Osteocyte (in vitro differentiated cells): ENCODE measurements around the gene C2CD4A. TPM values are rescaled to one million over a fixed set of nuclear protein-coding genes. Genes with fewer than 3 reads are reported as not detected.
A peak's percentile ranks its signal among the peaks of the same experiment; 100 is the strongest.

Source experiments
- DNase-seq: peaks from one replicate; pipeline ENCODE4 v3.0.0; 2021; ENCODE audit warnings: mixed read lengths; ENCODE audit not compliant: unreplicated experiment; ENCODE audit errors: extremely low spot score
- H3K27ac Mint-ChIP-seq: one replicate; pipeline ENCODE4 v1.8.0; 2021; ENCODE audit warnings: mild to moderate bottlenecking, mixed read lengths; ENCODE audit not compliant: unreplicated experiment
- H3K27me3 Mint-ChIP-seq: one replicate; pipeline ENCODE4 v1.8.0; 2021; ENCODE audit warnings: mixed read lengths; ENCODE audit not compliant: unreplicated experiment
- H3K36me3 Mint-ChIP-seq: one replicate; pipeline ENCODE4 v1.8.0; 2021; ENCODE audit warnings: mixed read lengths; ENCODE audit not compliant: unreplicated experiment
- H3K4me1 Mint-ChIP-seq: one replicate; pipeline ENCODE4 v1.8.0; 2021; ENCODE audit warnings: mixed read lengths; ENCODE audit not compliant: unreplicated experiment
- H3K4me3 Mint-ChIP-seq: one replicate; pipeline ENCODE4 v1.8.0; 2021; ENCODE audit warnings: mild to moderate bottlenecking, moderate library complexity, mixed read lengths; ENCODE audit not compliant: unreplicated experiment
- H3K9me3 Mint-ChIP-seq: one replicate; pipeline ENCODE4 v1.8.0; 2021; ENCODE audit warnings: mixed read lengths; ENCODE audit not compliant: unreplicated experiment
- CTCF ChIP-seq: fragments of 200-600 bp; sonication (generic); IDR thresholded peaks from 2 replicates; pipeline ENCODE4 v1.5.0; 2021; ENCODE audit warnings: antibody characterized with exemption, mild to moderate bottlenecking, moderate library complexity
- total RNA-seq: library from RNA; stranded (reverse); gene quantifications from 2 replicates; pipeline ENCODE4 v1.2.1, GENCODE V29; 2021

Gene C2CD4A
- total RNA-seq, 1 donor from 2014 or later, result not detected

- no peak for TF ChIP-seq CTCF
- no peak for DNase-seq
- Mint-ChIP-seq H3K4me3 (no peak overlapping the region), H3K4me1 (peaks cover 17% of the 10 kb centered on the region), H3K9me3 (no peaks in the 10 kb centered on the region), H3K27me3 (peaks cover 2% of the 10 kb centered on the region), H3K36me3 (no peaks in the 10 kb centered on the region), H3K27ac (no peak overlapping the region)
These were observed 40.9 kb downstream of the C2CD4A start for GRCh38 chr15:62107571-62108121.

DNA sequence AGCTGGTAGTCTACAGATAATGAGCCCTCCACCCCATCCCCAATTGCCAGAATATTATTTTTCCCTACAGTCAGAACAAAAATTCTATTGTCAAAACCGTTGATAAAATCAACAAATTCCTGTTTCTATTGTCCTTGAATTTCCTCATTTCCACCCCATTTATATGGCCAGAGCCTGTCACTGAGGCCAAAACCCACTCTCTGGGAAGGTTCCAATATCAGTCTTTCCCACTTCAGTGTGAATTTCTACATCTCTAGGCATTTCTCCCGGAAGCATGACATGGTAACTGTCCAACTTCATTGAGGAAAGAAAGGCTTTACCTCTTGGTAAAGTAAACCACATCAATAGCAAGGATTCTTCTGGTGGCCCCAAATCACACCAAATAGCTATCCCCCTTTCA is 41.6 kb downstream of the C2CD4A start:
- no peak for TF ChIP-seq CTCF
- Mint-ChIP-seq H3K36me3 (no peaks in the 10 kb centered on the region), H3K4me3 (no peak overlapping the region), H3K9me3 (no peaks in the 10 kb centered on the region), H3K27me3 (peaks cover under 1% of the 10 kb centered on the region), H3K27ac (no peak overlapping the region), H3K4me1 (peaks cover 22% of the 10 kb centered on the region)
- DNase-seq, result no peak

GRCh38 chr15:62109437-62109836 is 42.7 kb downstream of the C2CD4A start:
- no peak for TF ChIP-seq CTCF
- no peaks in the 10 kb centered on the region for H3K9me3 Mint-ChIP-seq
- DNase-seq, result no peak
- no peak overlapping the region for H3K27ac Mint-ChIP-seq
- no peaks in the 10 kb centered on the region for H3K27me3 Mint-ChIP-seq
- no peak overlapping the region for H3K4me3 Mint-ChIP-seq
- peaks cover 22% of the 10 kb centered on the region for H3K4me1 Mint-ChIP-seq
- H3K36me3 Mint-ChIP-seq, result no peaks in the 10 kb centered on the region

- Mint-ChIP-seq H3K4me3 (no peak overlapping the region), H3K27ac (peak overlapping the region; percentile 19), H3K36me3 (no peaks in the 10 kb centered on the region), H3K4me1 (peaks cover 22% of the 10 kb centered on the region), H3K9me3 (no peaks in the 10 kb centered on the region), H3K27me3 (no peaks in the 10 kb centered on the region)
- no peak for DNase-seq
- TF ChIP-seq CTCF, result no peak
These were observed 43.4 kb downstream of the C2CD4A start for GRCh38 chr15:62109982-62110851.

DNA sequence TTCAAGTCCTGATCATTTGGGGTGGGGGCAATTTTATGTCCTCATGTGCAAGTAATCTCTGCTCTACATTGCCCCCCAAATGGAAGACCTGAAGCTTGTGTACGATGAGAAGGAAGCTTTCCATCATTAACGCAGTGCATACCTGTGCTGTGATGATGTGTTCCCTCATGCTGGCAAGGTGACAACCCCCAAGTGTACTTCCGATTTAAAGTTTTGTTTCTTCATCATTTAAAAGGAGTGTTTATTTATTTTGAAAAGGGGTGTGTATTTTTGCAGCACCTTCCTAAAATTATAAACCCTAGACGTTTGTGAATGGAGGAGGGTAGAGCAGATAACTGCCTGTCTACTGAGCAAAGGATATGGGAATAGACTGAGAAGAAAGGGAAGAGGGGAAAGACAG is 45.3 kb downstream of the C2CD4A start:
- peaks cover 22% of the 10 kb centered on the region for H3K4me1 Mint-ChIP-seq
- H3K27ac Mint-ChIP-seq, result no peak overlapping the region
- no peaks in the 10 kb centered on the region for H3K27me3 Mint-ChIP-seq
- H3K36me3 Mint-ChIP-seq, result no peaks in the 10 kb centered on the region
- no peak overlapping the region for H3K4me3 Mint-ChIP-seq
- TF ChIP-seq CTCF, result no peak
- no peak for DNase-seq
- no peaks in the 10 kb centered on the region for H3K9me3 Mint-ChIP-seq
